G401 (cell line): ENCODE measurements around the gene NELL2. TPM values are rescaled to one million over a fixed set of nuclear protein-coding genes. Genes with fewer than 3 reads are reported as not detected.
A peak's percentile ranks its signal among the peaks of the same experiment; 100 is the strongest.
"Not testable (repeated sequence)": the region's sequence is repeated elsewhere in the genome, so short reads cannot be mapped to it uniquely, and the experiment has no call there.

Experiments
- DNase-seq: peaks from one replicate; pipeline ENCODE4 v3.0.0-alpha.2; 2015; ENCODE audit warnings: low spot score
- in situ Hi-C: cut with HindIII; loops from 2 replicates; pipeline ENCODE4 v1.10.0; 2016; ENCODE audit warnings: low sequenced_read_pairs, mixed read lengths
- total RNA-seq: library from RNA; depleted of rRNA; stranded (reverse); fragments of >200 nt; shearing (Covaris generic); gene quantifications from 2 replicates; pipeline ENCODE4 v1.2.3, GENCODE V29; 2014; rRNA removed

The NELL2 gene
- not detected in 2 replicates for total RNA-seq

DNA sequence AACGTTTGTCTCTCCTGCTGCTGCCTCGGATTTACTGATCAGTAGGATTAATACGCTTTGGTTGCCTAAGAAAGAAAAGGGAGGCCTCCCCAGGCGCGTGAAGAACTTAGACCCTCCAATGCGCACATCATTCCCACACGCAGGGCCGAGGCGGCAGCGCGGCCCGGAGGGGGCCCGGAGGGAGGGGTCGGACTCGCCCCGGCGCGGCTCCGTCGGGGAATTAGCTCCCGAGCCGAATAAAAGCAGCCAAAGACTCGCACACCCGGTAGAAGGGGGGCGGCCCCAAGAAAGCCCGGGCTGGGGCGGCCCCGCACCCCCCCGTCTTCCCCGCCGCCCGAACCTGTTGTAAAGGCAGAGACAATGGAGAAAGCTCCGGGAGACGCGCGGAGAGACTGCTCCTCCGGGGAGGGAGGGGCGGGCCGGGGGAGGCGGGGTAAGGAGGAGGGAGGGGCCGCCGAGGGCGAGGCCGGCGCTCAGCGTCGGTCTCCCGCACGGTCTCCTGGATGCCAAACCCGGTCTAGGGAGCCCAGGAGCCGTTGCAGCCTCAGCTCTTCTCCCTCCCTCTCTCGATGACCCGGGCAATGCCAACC lies at the start of gene NELL2:
TSS of gene NELL2 (minus strand) at position 362 of the 590 bp plus-strand sequence. CDS start 446 bp downstream, outside the sequence.
- peak; percentile 91 for DNase-seq
- in situ Hi-C loops: no loop called here

DNA sequence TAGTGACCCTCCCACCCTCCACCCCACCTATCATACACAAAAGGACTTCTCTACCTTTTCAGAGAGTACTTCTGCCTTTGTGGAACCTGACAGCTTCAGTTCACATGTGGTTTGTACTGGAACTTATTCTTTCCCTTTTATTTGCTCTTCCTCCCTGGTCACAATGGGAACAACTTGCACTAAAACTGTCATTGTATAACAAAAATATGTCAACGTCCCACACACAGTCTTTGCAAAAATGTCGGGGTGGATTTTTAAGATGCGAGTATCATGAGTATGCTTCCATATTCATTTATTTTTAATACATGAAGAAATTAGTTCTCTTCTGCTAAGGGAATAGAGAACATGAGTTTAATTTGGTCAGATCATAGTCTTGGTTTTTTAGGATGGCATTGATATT lies 45.6 kb upstream of the NELL2 start:
- no peak for DNase-seq
- in situ Hi-C loops: no loop called here

DNA sequence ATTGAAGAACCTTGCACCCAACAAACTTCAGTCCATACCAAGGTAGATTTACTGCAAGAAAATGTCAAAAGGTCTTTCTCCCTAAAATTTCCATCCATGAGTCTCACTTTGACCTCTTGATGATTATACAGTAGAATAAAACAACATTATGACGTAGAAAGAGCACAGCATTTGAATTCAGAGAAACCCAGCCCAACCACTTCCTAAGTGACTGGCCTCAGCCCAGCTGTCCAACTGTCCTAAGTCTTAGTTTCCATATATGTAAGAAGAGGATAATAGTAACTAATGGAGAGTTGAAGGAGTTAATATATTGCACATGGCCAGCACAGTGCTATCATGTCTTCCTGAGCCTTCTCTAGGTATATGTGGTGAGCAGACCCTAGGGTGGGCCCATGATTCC lies 41.0 kb upstream of the NELL2 start:
- in situ Hi-C loops: no loop called here

GRCh38 chr12:44915958-44916357 lies 39.8 kb upstream of the NELL2 start:
- no peak for DNase-seq
- in situ Hi-C loops: no loop called here

More for the DNA sequence above, 41.0 kb upstream of the NELL2 start:
- DNase-seq: no peak

DNA sequence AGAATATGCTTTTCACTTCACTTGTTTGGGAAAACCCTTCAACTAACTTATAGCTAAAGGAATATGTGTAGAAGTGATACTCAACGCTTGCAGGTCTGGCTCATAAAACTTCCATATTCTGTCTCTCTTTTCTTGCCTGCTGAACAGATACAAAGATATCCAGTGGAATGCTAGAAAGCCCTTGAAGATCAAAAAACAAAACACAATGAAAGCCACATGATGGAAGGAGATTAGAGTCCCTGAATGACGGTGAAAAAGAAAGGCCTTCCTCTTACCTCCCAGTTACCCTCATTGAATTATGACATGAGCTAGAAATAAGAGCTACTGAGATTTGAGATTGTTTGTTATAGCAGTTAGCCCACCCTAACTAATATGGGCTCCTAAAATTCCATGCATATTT lies 28.2 kb upstream of the NELL2 start:
- in situ Hi-C loops: no loop called here

GRCh38 chr12:44898108-44898507 lies 22.0 kb upstream of the NELL2 start:
- in situ Hi-C loops, DNase-seq: not testable (repeated sequence)

More for the DNA sequence above, 28.2 kb upstream of the NELL2 start:
- no peak for DNase-seq

DNA sequence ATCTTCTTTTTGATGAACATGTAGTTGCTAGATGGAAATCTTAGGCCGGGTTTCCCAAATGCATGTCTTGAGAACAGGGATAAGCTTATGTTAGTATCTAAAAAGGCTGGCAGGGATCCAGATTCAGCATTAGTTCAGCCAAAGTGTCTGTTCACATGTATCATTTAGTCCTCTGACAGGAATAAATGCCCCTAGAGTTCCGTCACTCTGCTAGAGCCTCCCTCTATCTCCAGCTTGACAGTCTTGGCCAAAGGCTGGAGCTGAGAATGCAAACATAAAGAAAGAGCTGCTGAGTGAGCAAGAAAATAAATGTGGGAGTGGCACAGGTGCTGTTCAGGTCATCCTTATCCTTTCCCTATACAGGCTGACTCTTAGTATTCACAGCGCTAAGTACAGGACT lies 13.8 kb upstream of the NELL2 start:
- no peak for DNase-seq
- in situ Hi-C loops: no loop called here

DNA sequence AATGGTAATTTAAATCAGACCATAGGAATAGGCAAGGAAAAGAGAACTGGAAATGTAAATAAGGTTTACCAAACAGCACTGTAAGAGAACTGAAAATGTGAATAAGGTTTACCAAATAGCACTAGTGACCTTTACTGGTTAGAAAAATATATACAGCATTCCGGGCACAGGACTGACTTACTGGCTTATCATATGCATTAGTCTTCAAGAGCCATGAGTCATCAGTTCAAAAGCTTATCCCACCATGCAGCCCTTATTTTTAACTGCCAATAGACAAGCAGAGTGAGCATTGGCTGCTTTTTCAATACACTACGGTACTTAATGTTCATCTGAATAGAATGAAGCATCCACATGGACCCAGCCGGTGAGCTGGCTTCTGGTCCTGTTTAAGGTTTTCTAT lies 13.0 kb upstream of the NELL2 start:
- in situ Hi-C loops: no loop called here
- DNase-seq: no peak

DNA sequence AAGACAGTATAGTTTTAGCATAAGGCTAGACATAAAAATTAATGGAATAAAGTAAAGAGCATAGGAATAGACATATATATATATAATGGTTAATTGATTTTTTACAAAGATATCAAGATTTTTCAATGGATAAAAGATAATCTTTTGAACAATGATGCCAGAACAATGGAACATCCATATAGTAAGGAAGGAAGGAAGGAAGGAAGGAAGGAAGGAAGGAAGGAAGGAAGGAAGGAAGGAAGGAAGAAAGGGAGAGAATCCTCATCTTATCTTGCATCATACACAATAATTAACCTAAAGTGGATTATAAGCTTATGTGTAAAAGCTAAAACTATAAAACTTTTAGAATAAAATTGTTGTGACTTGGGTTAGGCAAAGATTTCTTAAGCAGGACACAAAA lies 9.8 kb upstream of the NELL2 start:
- in situ Hi-C loops: no loop called here
- DNase-seq: no peak

- no peak for DNase-seq
- in situ Hi-C loops: no loop called here
These were observed 5.1 kb upstream of the NELL2 start for GRCh38 chr12:44881197-44881596.

GRCh38 chr12:44876544-44877410 lies 662 bp upstream of the NELL2 start:
- DNase-seq: peak; percentile 75
- in situ Hi-C loops: no loop called here

DNA sequence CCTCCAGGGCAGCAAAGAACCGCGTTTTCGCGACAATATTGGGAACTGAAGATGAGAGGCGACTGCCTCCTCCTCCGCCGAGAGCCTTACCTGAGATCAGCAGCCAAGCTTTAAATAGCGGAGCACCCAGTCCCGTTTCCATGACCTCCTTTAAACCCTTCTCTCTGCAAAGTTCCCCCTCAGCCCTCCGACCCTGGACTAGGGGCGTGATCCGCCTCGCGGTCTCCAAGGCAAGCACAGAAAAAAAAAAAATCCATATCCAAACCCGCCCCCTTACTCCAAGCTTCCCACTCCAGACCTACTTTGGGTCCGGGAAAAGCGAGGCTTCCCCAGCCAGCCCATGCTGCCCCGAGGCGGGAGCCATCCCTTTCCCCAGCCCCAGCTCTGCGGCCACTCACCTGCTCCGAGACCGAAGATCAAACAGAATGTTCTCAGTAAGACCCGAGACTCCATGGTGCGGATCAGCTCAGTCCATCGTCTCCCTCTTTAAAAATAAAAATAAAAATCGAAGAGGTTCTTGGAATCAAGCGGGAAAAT lies 630 bp downstream of the NELL2 start:
- DNase-seq: peak; percentile 74
- in situ Hi-C loops: no loop called here

DNA sequence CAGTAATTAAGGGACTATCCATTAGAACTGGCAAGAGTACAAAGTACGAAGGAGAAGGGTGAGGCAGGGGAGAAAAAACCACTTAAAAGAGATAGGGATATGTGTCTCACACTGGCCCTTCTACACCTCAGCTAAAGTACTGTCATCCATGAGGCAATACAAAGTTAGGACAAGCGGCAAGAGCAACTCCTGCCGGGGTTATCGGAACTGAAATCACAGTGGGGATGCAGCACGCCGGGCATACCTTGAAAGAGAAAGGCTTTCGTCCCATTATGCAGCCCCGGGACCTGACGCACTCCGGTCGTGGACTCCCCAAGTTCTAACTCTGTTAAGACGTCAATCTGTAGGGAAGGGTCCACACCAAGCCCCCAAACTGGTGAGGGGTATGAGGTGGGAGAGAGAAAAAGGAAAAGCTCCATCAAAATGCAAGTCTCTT lies 1.1 kb downstream of the NELL2 start:
- in situ Hi-C loops: no loop called here
- peak; percentile 64 for DNase-seq

DNA sequence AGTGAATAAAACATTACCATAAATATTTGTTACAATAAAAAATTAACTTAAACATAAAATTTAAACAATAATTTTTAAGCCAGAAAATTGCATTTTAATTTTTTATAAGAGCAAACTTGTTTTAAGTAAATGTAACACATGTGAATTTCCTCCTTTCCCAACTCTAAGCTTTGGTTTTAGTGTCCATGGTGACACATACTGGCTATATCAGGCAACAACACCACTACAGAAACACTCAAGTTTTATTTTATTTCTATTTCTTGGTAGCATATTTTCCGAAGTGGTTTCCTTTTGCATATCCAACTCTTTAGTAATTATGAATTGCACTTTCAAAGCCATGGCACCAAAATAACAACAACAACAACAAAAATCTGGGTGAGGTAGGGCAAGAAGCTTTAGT lies 2.2 kb downstream of the NELL2 start:
- DNase-seq: peak; percentile 79
- in situ Hi-C loops: no loop called here

- DNase-seq: no peak
- in situ Hi-C loops: no loop called here
These were observed 6.6 kb downstream of the NELL2 start for GRCh38 chr12:44869503-44869902.

DNA sequence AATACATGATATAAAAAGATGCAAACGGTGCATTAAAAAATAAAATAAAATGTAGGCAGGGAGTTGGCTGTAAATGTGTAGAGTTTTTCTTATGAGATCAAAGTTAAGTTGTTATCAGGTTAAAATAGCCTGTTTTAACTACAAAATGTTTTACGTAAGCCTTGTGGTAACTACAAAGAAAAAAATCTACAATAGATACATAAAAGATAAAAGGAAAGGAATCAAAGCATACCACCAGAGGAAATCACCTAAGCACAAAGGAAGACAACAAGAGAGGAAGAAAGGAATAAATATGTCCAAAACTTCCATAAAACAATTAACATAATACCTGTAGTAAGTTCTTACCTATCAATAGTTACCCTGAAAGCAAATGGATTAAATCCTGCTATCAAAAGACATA lies 12.2 kb downstream of the NELL2 start:
- no peak for DNase-seq
- in situ Hi-C loops: no loop called here

DNA sequence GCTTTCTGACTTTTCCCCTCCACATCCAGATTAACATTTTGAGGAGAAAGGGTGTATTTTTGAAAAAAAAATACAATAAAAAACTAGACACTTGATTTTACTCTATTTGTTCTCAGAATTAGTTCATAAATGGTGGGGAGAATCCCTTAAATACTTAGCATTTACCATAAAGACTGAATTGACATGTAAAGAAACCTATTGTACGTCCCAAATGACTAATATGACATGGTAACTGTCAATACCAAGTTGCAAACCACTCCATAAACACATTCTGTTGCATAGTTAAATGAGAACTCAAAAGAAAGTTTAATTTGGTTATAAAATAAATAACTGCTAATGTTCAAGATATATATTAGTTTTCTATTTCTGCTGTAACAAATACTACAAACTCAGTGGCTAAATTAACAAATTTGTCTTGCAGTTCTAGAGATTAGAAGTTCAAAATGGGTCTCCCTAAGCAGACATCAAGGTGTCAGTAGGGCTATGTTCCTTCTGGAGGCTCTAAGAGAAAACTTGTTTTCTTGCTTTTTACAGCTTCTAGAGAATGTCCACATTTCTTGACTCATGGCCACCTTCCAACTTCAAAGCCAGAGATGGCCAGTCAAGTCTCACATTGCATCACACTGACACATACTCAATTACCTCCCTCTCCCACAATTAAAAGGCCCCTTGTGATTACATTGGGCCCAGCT lies 16.0 kb downstream of the NELL2 start:
- DNase-seq: no peak
- in situ Hi-C loops: no loop called here

GRCh38 chr12:44858226-44858855 lies 17.8 kb downstream of the NELL2 start:
- DNase-seq: no peak
- in situ Hi-C loops: no loop called here

DNA sequence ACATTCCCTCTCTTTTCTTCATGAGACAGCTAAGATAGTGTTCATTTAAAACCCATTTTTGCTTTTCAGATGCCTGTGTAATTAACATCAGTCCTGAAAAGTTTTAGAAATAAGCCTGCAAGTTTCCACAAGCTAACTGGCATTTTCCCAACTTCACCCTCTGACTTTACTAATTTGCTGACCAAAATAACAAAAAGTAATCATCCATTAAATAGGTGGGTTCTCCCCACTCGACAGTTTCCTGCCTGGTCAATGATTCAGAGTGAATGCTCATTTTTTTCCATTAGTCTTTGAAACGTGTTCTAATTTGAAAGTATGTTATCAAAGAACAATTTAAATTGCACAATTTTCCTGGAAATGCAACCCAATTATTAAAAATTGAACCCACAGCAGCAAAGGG lies 23.6 kb downstream of the NELL2 start:
- in situ Hi-C loops: no loop called here

More for the DNA sequence above, 23.6 kb downstream of the NELL2 start:
- DNase-seq: no peak
